HG03135 (cell line): ENCODE measurements around the gene TMEM134.

Experiments
- ATAC-seq: cut with Tn5 transposase; IDR thresholded peaks from one replicate; pipeline ENCODE4 v1.9.1; 2021; ENCODE audit warnings: mild to moderate bottlenecking, moderate library complexity; ENCODE audit not compliant: unreplicated experiment

Gene TMEM134

GRCh38 chr11:67500831-67501715, 32.0 kb upstream of the TMEM134 start:
- no peak for ATAC-seq

- no peak for ATAC-seq
Observed at GRCh38 chr11:67500484-67500821, 31.4 kb upstream of the TMEM134 start.

- no peak for ATAC-seq
Observed at GRCh38 chr11:67499808-67500483, 30.9 kb upstream of the TMEM134 start.

GRCh38 chr11:67498544-67498972, 29.5 kb upstream of the TMEM134 start:
- ATAC-seq = no peak

GRCh38 chr11:67497656-67498291, 28.7 kb upstream of the TMEM134 start:
- no peak for ATAC-seq

GRCh38 chr11:67496113-67496512, 27.1 kb upstream of the TMEM134 start:
- no peak for ATAC-seq

GRCh38 chr11:67495234-67496005, 26.4 kb upstream of the TMEM134 start:
- ATAC-seq = no peak

- no peak for ATAC-seq
Observed at GRCh38 chr11:67494371-67495233, 25.6 kb upstream of the TMEM134 start.

- ATAC-seq = no peak
Observed at GRCh38 chr11:67493548-67494370, 24.7 kb upstream of the TMEM134 start.

GRCh38 chr11:67492801-67493547, 23.9 kb upstream of the TMEM134 start:
- ATAC-seq = no peak

- ATAC-seq = no peak
Observed at GRCh38 chr11:67492069-67492727, 23.1 kb upstream of the TMEM134 start.

- no peak for ATAC-seq
Observed at GRCh38 chr11:67491276-67492068, 22.4 kb upstream of the TMEM134 start.

- no peak for ATAC-seq
Observed at GRCh38 chr11:67490727-67491065, 21.6 kb upstream of the TMEM134 start.

- no peak for ATAC-seq
Observed at GRCh38 chr11:67489885-67490726, 21.1 kb upstream of the TMEM134 start.

GRCh38 chr11:67489203-67489884, 20.3 kb upstream of the TMEM134 start:
- ATAC-seq = no peak
